ACHN (cell line): Measurements from ENCODE around the gene SLCO2A1.

ENCODE experiments used
- DNase-seq: peaks from one replicate; pipeline ENCODE4 v3.0.0-alpha.2; 2015
- in situ Hi-C: cut with HindIII; loops from 2 replicates; pipeline ENCODE4 v1.10.0; 2017; ENCODE audit warnings: low sequenced_read_pairs, low pct_ligation_motif_present, low pct_unique_long_range_greater_than_20kb

The SLCO2A1 gene

DNA sequence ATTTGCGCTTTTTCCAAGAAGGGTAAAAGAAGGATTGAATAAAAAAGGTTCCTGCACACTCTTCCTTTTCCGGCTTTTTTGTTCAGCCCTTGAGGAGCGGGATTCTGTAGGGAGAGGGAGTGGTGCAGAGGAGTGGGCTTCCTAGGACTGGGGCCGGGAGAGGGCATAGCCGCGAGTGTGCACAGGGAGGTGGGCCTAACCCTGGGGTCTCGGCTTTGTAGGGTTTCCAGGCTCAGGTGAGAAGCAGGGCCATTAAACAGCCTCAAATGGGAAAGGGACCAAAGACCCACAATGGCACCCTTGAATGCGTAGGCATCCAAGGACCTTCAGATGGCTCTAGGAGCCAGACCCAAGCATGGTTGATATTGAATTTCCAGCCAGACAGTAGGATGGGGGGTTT, 98.6 kb downstream of the SLCO2A1 start:
- in situ Hi-C loops, result no loop called here
- DNase-seq, result no peak

- DNase-seq, result peak; percentile 62
- in situ Hi-C loops, result no loop called here
These were observed 99.3 kb downstream of the SLCO2A1 start for GRCh38 chr3:133930341-133930933.

DNA sequence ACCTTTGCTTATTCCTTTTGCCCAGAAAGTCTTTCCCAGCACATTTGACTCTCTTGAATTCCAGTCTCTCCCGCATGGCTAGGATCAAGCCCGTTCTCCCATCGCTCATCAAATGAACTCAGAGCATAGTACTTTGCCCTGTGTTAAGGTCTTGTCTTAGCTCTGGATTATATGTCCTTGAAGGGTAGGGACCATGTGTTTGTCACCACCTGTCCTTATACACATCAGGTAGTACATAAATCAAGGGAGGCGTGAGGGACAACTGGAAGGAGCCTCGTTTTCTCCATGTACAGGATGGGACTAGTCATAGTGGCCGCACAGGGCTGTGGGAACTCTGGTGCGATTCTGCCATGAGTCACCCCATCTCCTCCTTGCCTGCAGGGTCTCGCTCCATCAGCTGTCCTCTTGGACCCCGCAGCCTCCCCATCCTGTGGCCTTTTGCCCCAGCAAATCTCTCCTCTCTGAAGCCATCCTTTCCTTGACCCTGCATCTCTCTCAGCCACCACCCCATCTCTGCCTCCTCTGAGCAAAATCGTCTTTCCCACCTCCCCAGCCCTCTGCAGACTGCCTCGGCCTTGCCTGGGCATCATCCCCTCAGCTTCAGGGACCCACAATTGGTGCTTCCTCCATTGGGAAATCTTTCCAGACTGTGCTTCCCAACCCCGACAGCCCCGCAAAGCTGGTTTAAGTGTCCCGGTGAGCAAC, 100.7 kb downstream of the SLCO2A1 start:
- in situ Hi-C loops, result no loop called here
- DNase-seq, result no peak

DNA sequence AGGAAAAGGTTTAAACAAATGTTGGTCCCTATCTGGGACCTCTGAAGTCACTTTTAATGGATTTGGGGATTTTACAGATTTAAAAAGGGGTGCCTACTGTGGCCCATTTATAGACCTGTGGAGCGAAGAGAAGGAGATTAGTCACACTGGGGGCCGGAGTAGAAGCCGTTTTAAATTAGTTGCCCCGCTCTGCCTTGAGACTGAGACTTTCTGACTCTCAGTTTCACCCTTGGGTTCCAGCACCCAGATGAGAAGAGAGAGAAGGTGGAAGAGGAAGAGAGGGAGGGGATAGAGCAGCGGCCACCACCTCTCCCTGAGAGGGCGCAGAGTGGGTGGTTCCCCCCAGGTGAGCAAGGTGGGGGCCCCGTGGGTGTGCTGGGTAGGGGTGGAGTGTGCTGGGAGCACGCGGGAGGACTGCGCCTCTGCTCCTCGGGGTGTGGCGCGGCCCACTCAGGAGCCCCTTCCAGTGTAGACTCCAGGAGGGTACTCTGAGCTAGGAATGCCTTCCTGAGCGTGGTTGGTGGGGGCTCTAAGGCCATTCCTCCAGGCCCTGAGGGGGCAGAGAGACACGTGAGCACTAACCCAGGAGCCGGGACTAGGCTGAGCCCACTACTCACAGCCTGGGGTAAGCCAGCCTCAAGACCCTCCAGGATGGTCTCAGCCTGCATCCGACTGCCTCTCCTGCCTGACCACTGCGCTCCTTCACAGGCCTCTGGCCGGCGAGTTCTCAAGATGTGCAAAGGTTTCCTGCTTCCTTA, 101.4 kb downstream of the SLCO2A1 start:
- no peak for DNase-seq
- in situ Hi-C loops, result no loop called here

GRCh38 chr3:133927540-133928066, 102.1 kb downstream of the SLCO2A1 start:
- peak; percentile 21 for DNase-seq
- in situ Hi-C loops, result no loop called here

DNA sequence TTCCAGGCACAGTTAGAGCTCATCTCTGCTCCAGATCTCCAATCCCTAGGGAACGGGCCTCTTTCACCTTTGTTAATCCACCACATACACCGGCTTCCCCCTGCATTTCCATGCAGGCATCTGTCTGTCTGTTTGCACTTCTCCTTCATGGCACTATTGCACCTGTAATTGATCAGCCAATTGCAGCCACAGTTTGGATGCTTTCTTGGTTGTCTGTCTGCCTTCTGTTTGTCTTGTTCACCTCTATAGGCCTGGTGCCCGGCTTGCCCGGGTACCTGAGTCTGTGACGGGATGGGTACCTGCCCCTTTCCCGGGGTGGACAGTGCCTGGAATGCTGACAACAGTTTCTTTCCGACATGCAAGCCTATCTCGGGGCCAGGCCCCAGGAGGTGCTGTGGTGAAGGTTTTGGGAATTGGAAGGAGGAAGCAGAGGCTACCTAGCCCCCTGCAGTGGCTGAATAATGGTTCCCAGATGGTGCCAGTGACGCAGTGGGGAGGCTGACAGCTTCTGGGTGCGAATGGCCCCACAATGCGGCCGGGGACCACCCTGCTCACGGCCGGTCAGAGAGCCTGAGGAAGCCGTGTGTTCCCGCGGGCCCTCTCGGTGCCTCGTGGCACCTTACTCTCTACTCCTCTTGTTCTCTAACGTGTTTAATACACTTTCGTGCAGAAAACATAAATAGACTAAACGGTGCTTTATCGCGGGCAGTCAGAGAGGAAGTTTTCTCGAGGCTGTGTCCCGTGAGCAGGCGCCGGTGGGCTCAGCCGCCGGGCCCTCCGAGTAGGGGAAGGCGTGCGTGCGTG, 102.8 kb downstream of the SLCO2A1 start:
- DNase-seq, result no peak
- in situ Hi-C loops, result no loop called here

DNA sequence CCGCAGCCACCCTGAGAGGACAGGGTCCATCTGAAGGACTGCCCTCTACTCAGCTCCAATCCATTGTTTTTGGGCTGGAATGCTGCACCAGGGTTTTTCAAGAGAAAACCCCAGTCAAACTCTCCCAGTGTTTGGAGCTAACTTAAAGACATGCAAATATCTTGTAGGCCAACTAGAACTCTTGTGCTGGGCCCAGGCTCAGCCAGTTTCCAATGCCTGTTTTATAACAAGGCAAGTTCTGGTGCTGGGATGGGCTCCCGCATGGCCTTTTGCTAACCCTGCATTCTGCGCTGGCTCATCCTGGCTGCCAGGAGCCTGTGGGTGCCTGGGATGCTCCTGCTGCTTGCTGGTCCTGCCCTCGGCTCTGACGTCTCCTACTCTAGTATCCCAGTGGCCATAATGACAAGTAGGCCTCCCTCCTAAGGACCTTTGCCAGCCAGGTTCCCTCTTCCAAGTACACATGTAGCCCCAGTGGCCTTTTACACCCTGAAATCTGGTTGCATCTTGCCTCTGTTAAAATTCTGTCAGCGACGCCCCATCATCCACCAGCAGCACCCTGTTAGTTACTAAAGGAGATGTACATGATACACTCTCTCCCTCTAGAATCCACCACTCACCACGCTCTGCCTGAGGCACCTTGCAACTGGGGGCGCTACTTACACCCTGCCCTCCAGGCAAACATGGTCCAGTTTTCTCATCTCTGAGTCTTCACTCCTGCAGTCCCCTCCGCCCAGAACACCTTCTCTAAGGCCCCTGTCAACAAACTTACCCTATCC, 103.6 kb downstream of the SLCO2A1 start:
- no peak for DNase-seq
- in situ Hi-C loops, result no loop called here

GRCh38 chr3:133924041-133924440, 105.7 kb downstream of the SLCO2A1 start:
- in situ Hi-C loops, result no loop called here

GRCh38 chr3:133921592-133921991, 108.1 kb downstream of the SLCO2A1 start:
- in situ Hi-C loops, result no loop called here

More at GRCh38 chr3:133924041-133924440, 105.7 kb downstream of the SLCO2A1 start:
- DNase-seq, result no peak

DNA sequence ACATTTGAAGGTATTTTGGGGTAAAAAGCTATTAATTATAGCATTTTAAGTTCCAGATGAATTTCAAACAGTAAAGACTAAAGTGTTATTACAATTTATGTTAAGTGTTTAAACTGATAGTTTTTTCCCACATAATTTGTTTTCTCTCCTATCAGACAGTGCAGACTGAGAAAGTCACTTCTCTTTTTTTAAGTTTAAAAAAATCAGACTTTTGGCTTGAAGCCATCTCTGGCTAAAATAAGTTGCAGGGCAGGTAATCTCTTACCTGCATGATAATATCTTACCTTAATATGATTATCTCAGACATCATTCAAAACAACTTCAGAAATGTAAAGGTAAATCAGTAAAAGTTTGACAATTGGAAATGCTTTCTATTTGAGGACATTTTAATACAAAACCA, 112.6 kb downstream of the SLCO2A1 start:
- in situ Hi-C loops, result no loop called here
- DNase-seq, result no peak

More at GRCh38 chr3:133921592-133921991, 108.1 kb downstream of the SLCO2A1 start:
- DNase-seq, result no peak

GRCh38 chr3:133915685-133916658, 113.8 kb downstream of the SLCO2A1 start:
- no peak for DNase-seq
- in situ Hi-C loops, result no loop called here

DNA sequence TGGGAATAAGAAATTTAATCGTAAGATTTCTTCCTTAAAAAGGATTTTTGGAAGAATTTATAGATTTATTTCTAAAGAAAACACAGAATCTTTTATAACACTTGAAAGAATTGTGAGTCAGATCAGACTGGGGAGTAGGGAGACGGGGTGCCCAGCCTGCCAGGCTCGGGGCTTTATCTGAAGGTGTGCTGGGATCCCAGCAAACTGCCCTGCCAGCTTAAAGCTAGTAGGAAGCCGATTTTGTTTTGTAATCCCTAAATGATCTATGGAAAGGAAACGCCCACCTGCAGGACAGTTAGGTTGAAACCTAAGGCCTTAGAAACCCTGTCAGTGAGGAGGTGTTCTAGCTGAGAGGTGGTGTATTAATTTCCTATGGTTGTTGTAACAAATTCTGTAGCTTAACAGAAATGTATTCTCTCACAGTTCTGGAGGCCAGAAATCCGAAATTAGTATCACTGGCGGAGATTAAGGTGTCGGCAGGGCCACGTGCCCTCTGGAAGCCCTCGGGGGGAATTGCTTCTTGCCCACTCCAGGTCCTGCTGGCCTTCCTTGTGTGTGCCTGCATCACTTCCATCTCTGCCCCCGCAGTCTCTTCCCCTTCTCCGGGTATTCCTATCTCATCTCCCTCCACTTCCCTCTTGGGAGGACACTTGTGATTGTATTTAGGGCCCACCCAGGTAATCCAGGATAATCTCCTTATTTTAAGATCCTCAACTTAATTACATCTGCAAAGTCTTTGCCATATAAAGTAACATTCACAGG, 114.7 kb downstream of the SLCO2A1 start:
- no peak for DNase-seq
- in situ Hi-C loops, result no loop called here

GRCh38 chr3:133910422-133910821, 119.3 kb downstream of the SLCO2A1 start:
- DNase-seq, result no peak
- in situ Hi-C loops, result no loop called here

DNA sequence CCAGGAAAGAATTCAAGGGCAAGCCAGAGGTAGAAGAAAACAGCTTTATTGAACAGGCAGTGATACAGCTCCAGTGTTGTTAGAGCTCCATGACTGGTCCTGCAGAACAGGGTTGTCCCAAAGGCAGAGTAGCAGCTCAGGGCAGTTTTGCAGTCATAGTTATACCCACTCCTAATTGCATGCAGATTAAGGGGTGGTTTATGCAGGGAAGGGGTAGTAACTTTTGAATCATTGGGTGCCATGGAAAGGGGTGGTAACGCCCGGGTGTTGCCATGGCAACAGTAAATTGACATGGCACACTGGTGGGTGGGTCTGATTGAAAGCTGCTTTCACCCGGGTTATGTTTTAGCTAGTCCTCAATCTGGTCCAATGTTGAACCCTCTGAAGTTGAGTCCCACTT, 124.3 kb downstream of the SLCO2A1 start:
- in situ Hi-C loops, result no loop called here
- DNase-seq, result no peak

GRCh38 chr3:133901847-133902246, 127.9 kb downstream of the SLCO2A1 start:
- DNase-seq, result no peak
- in situ Hi-C loops, result no loop called here

DNA sequence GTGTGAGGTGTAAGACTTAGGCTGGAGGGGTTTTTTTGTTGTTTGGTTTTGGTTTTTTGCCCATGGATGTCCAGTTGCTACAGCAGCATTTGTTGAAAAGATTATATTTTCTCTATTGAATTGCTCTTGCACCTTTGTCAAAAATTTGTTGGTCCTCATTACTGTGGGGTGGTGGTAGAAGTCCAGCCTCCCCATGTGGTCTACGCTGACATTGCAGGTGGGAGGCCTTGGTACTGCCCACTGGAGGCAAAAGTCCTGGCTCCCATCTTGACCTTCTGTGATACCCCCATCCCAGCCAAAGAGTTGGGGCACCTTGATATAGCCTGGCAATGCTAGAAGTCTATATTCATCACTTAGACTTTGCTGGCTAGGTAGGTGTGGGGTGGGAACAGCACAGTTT, 128.6 kb downstream of the SLCO2A1 start:
- in situ Hi-C loops, result no loop called here
- DNase-seq, result no peak
